HTR-8/SVneo (cell line): Measurements from ENCODE around the gene NKX1-1.
"Not testable (repeated sequence)": the region's sequence is repeated elsewhere in the genome, so short reads cannot be mapped to it uniquely, and the experiment has no call there.

Experiments used
- DNase-seq: peaks from one replicate; pipeline ENCODE4 v3.0.0; 2011; ENCODE audit warnings: low spot score, mixed read lengths; ENCODE audit not compliant: insufficient read length
- FAIRE-seq: peaks from 2 replicates; lab custom pipeline; 2011; peaks lifted over from hg19 to GRCh38; lab: Jason Lieb, UNC

The NKX1-1 gene

GRCh38 chr4:1376391-1376840 lies 29.8 kb downstream of the NKX1-1 start:
- FAIRE-seq, result no peak
- no peak for DNase-seq

- FAIRE-seq (no peak), DNase-seq (no peak)
These were observed 30.4 kb downstream of the NKX1-1 start for GRCh38 chr4:1375761-1376322.

GRCh38 chr4:1375051-1375721 lies 31.1 kb downstream of the NKX1-1 start:
- FAIRE-seq, result no peak
- no peak for DNase-seq

- FAIRE-seq (no peak), DNase-seq (no peak)
These were observed 31.6 kb downstream of the NKX1-1 start for GRCh38 chr4:1374706-1375045.

GRCh38 chr4:1373892-1374705 lies 32.1 kb downstream of the NKX1-1 start:
- FAIRE-seq (no peak), DNase-seq (no peak)

- FAIRE-seq, DNase-seq: not testable (repeated sequence)
These were observed 33.7 kb downstream of the NKX1-1 start for GRCh38 chr4:1372576-1372975.

GRCh38 chr4:1371176-1372165 lies 34.8 kb downstream of the NKX1-1 start:
- FAIRE-seq, result no peak
- DNase-seq, result no peak

- FAIRE-seq (no peak), DNase-seq (no peak)
These were observed 35.7 kb downstream of the NKX1-1 start for GRCh38 chr4:1370321-1371124.

GRCh38 chr4:1369479-1370079 lies 36.7 kb downstream of the NKX1-1 start:
- FAIRE-seq (no peak), DNase-seq (no peak)

- no peak for DNase-seq
- FAIRE-seq, result no peak
These were observed 37.2 kb downstream of the NKX1-1 start for GRCh38 chr4:1369091-1369450.

GRCh38 chr4:1368421-1369090 lies 37.7 kb downstream of the NKX1-1 start:
- no peak for DNase-seq
- FAIRE-seq, result no peak

GRCh38 chr4:1367936-1368289 lies 38.3 kb downstream of the NKX1-1 start:
- no peak for DNase-seq
- FAIRE-seq, result no peak

GRCh38 chr4:1367230-1367935 lies 38.9 kb downstream of the NKX1-1 start:
- FAIRE-seq (no peak), DNase-seq (no peak)

GRCh38 chr4:1366371-1367229 lies 39.6 kb downstream of the NKX1-1 start:
- DNase-seq (no peak), FAIRE-seq (no peak)

- FAIRE-seq, result no peak
- no peak for DNase-seq
These were observed 40.7 kb downstream of the NKX1-1 start for GRCh38 chr4:1365271-1366178.

- DNase-seq (no peak), FAIRE-seq (no peak)
These were observed 41.5 kb downstream of the NKX1-1 start for GRCh38 chr4:1364748-1365147.
